Activated CD8-positive, alpha-beta T cell treated with anti-CD3 and anti-CD28 coated beads for 36 hours (primary cell): Measurements from ENCODE around the gene PDE4B. TPM values are rescaled to one million over a fixed set of nuclear protein-coding genes. Genes with fewer than 3 reads are reported as not detected.

Source experiments
- ATAC-seq: fragments of 200-7000 bp; cut with Tn5 transposase; one replicate; pipeline ENCODE4 v1.10.0; 2021; ENCODE audit warnings: mild to moderate bottlenecking, moderate library complexity
- CTCF ChIA-PET: fragments of 350-600 bp; sonication (Branson Sonifier 250); formaldehyde crosslinking; loops from one replicate; lab custom pipeline; 2021; ENCODE audit warnings: antibody characterized with exemption; lab: Charles Lee
- POLR2A ChIA-PET: fragments of 350-600 bp; sonication (Branson Sonifier 250); formaldehyde crosslinking; loops from one replicate; lab custom pipeline; 2021; ENCODE audit warnings: antibody characterized with exemption; lab: Charles Lee
- DNase-seq: peaks from one replicate; pipeline ENCODE4 v3.0.0-alpha.2; 2020
- H3K27ac Mint-ChIP-seq: one replicate; pipeline ENCODE4 v1.8.0; 2021; ENCODE audit warnings: mild to moderate bottlenecking, mixed read lengths
- H3K27me3 Mint-ChIP-seq: one replicate; pipeline ENCODE4 v1.8.0; 2021; ENCODE audit warnings: mixed read lengths
- H3K36me3 Mint-ChIP-seq: one replicate; pipeline ENCODE4 v1.8.0; 2021; ENCODE audit warnings: low read depth, mixed read lengths
- H3K4me1 Mint-ChIP-seq: one replicate; pipeline ENCODE4 v1.8.0; 2021; ENCODE audit warnings: low read depth, mixed read lengths
- H3K4me3 Mint-ChIP-seq: one replicate; pipeline ENCODE4 v1.8.0; 2021; ENCODE audit warnings: mild to moderate bottlenecking, moderate library complexity, mixed read lengths
- H3K9me3 Mint-ChIP-seq: one replicate; pipeline ENCODE4 v1.8.0; 2021; ENCODE audit warnings: mixed read lengths
- intact Hi-C: fragments of 100-400 bp; cut with micrococcal nuclease; formaldehyde crosslinking; loops from one replicate; pipeline ENCODE4 v1.10.0; 2022
- total RNA-seq, 2 experiments: library from RNA; stranded (reverse); gene quantifications; one replicate each; pipeline ENCODE4 v1.2.3, GENCODE V29; 2021
- TF ChIP-seq, protein P1 (sequence below): fragments of 200-600 bp; IDR thresholded peaks from one replicate; pipeline ENCODE4 v1.8.0; 2022; ENCODE audit warnings: antibody characterized with exemption, mild to moderate bottlenecking

The PDE4B gene
- total RNA-seq, 2 experiments from 2014 or later = 32.4 to 33.1 TPM

DNA sequence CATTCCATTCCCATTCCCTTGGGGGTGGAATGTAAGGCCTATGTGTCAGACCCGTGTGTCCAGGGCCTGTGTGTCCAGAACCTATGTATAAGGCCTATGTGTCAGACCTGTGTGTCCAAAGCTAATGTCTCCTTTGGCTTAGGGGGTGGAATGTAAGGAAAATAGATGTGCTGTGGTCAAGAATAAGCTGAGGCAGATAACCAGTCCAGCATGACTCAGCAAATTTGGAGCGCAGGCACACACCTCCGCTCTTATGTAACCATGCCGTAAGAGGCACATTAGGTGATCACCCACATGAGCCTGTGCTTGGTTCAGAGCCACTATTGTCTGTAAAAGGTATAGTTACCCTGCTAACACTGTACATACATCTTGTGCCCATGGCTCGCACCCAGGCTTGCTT lies 590.5 kb downstream of the PDE4B start:
- H3K4me3 Mint-ChIP-seq = no peak overlapping the region
- DNase-seq (no peak), ATAC-seq (no peak)
- intact Hi-C loops = no loop called here
- peaks cover 25% of the 10 kb centered on the region for H3K4me1 Mint-ChIP-seq
- ChIA-PET CTCF (interaction anchor here (0.7 to 1.8 kb wide), 6 partner anchors 8 to 134 kb away, joined by 3 to 6 read pairs (median 4); no protein-coding TSS in a partner anchor), POLR2A (interaction anchor here (1.0 kb wide), 1 partner anchor 571 kb away, joined by 3 read pairs; no protein-coding TSS in a partner anchor)
- no peaks in the 10 kb centered on the region for H3K27me3 Mint-ChIP-seq
- peaks cover 14% of the 10 kb centered on the region for H3K9me3 Mint-ChIP-seq
- no peak overlapping the region for H3K27ac Mint-ChIP-seq
- TF ChIP-seq, protein P1, sequence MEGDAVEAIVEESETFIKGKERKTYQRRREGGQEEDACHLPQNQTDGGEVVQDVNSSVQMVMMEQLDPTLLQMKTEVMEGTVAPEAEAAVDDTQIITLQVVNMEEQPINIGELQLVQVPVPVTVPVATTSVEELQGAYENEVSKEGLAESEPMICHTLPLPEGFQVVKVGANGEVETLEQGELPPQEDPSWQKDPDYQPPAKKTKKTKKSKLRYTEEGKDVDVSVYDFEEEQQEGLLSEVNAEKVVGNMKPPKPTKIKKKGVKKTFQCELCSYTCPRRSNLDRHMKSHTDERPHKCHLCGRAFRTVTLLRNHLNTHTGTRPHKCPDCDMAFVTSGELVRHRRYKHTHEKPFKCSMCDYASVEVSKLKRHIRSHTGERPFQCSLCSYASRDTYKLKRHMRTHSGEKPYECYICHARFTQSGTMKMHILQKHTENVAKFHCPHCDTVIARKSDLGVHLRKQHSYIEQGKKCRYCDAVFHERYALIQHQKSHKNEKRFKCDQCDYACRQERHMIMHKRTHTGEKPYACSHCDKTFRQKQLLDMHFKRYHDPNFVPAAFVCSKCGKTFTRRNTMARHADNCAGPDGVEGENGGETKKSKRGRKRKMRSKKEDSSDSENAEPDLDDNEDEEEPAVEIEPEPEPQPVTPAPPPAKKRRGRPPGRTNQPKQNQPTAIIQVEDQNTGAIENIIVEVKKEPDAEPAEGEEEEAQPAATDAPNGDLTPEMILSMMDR = no peak
- peaks cover 1% of the 10 kb centered on the region for H3K36me3 Mint-ChIP-seq

DNA sequence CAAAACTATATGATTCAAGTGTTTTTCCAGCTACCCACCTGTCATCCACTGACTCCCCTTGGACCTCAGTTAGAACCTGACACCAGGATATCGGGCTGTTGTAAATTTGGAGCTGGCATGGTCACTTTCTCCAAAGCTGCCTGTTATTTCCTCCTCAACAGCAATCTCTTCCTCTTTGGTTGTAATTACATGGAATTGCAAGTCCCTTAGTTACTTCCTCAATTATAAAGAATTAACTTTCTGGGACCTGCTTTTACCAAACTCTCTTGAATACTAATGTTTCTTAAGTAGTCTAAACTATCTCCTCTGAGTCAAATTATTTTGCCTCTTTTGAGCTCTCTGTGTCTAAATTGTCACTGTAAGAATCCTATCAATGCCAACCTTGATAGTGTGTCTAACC lies 590.9 kb downstream of the PDE4B start:
- peaks cover 16% of the 10 kb centered on the region for H3K9me3 Mint-ChIP-seq
- H3K36me3 Mint-ChIP-seq = peaks cover 1% of the 10 kb centered on the region
- ChIA-PET POLR2A (interaction anchor here (1.0 kb wide), 1 partner anchor 572 kb away, joined by 3 read pairs; no protein-coding TSS in a partner anchor), CTCF (interaction anchor here (0.8 to 1.8 kb wide), 5 partner anchors 9 to 135 kb away, joined by 3 to 6 read pairs (median 4); no protein-coding TSS in a partner anchor)
- H3K27me3 Mint-ChIP-seq = no peaks in the 10 kb centered on the region
- no peak overlapping the region for H3K27ac Mint-ChIP-seq
- ATAC-seq (no peak), DNase-seq (no peak)
- H3K4me1 Mint-ChIP-seq = peaks cover 25% of the 10 kb centered on the region
- TF ChIP-seq, protein P1 = no peak
- intact Hi-C loops = no loop called here
- no peak overlapping the region for H3K4me3 Mint-ChIP-seq

DNA sequence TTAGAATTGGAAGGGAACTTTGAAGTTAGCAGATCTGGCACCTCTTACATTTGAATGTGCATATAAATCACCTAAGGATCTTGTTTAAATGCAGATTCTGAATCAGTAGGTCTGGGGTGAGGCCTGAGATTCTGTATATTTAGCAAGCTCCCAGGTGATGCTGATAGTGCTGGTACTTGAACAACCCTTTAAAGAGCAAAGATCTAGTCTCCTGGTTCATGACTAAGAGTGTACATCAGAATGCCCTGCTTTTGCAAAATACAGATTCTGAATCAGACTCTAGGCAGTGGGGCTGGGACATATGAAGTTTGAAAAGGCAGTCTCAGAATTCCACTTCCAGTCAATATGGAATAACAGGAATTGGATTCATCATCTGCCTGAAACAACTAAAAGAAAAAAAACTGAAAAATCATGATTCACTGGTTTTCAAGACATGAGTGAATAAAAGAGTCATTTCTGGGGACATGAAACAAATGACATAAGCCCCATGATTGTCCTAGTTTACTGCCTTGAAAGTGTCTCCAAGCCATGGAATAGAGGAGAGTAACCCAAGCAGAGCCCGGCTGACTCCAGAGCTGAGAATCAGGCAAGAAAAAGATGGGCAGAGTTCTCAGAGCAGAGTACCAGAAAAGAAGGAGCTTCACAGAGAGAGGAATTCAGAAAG lies 591.7 kb downstream of the PDE4B start:
- ChIA-PET POLR2A (no interaction called here), CTCF (interaction anchor here (1.2 to 1.8 kb wide), 2 partner anchors 15 to 62 kb away, joined by 3 to 6 read pairs; no protein-coding TSS in a partner anchor)
- DNase-seq (no peak), ATAC-seq (no peak)
- H3K9me3 Mint-ChIP-seq = peaks cover 16% of the 10 kb centered on the region
- intact Hi-C loops = no loop called here
- H3K27ac Mint-ChIP-seq = no peak overlapping the region
- peaks cover 1% of the 10 kb centered on the region for H3K36me3 Mint-ChIP-seq
- TF ChIP-seq, protein P1 = no peak
- H3K4me1 Mint-ChIP-seq = peaks cover 20% of the 10 kb centered on the region
- no peak overlapping the region for H3K4me3 Mint-ChIP-seq
- no peaks in the 10 kb centered on the region for H3K27me3 Mint-ChIP-seq

DNA sequence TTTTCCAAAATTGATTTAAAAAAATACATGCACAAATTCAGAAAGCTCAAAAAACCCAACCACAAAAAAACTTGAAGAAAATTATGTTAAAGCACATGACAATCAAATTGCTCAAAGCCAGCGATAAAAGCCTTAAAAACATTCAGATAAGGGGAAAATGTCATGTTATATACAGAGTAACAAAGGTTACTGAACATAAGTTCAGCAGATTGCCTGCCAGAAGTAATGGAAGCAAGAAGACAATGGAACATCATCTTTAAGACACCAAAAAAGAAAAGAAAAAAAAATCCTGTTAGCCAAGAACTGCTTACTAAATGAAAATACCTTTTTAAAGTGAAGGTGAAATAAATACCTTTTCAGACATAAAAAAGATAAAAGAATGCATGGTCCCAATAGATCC lies 594.0 kb downstream of the PDE4B start:
- Mint-ChIP-seq H3K4me1 (peaks cover 2% of the 10 kb centered on the region), H3K27ac (no peak overlapping the region), H3K4me3 (no peak overlapping the region), H3K9me3 (peaks cover 23% of the 10 kb centered on the region), H3K27me3 (no peaks in the 10 kb centered on the region), H3K36me3 (peaks cover 1% of the 10 kb centered on the region)
- intact Hi-C loops = no loop called here
- ChIA-PET POLR2A (no interaction called here), CTCF (interaction anchor here (1.4 kb wide), 1 partner anchor 9 kb away, joined by 3 read pairs; no protein-coding TSS in a partner anchor)
- ATAC-seq (no peak), DNase-seq (no peak)
- TF ChIP-seq, protein P1 = no peak

DNA sequence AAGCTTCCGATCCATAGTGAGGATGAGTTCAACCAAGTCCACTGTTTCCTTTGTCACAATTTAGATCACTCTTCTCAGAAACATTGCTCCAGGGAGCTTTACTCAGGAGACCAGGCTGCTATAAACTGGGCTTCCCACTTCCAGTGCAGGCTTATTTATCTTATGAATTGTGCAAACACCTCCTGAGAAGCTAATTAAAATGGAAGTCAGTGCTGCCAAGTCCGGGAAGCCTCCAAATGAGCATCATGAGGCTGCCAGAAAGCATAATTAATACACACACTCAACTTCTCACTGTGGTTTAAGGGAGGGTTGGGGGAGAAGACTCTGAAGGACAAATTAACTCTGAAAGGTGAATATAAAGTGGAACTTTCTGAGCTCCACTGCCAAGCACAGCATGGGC lies 596.2 kb downstream of the PDE4B start:
- CTCF ChIA-PET = interaction anchor here (1.1 kb wide), 1 partner anchor 57 kb away, joined by 4 read pairs; no protein-coding TSS in a partner anchor
- Mint-ChIP-seq H3K36me3 (peaks cover 1% of the 10 kb centered on the region), H3K4me1 (no peaks in the 10 kb centered on the region), H3K9me3 (peaks cover 23% of the 10 kb centered on the region), H3K27ac (no peak overlapping the region), H3K4me3 (no peak overlapping the region), H3K27me3 (no peaks in the 10 kb centered on the region)
- intact Hi-C loops = no loop called here
- no peak for ATAC-seq
- POLR2A ChIA-PET = interaction anchor here (1.0 kb wide), 1 partner anchor 9 kb away, joined by 6 read pairs; no protein-coding TSS in a partner anchor
- no peak for DNase-seq
- TF ChIP-seq, protein P1 = no peak
